Measurements from ENCODE around the gene ELMO1.

GRCh38 chr7:37421861-37422500 lies 26.7 kb downstream of the ELMO1 start:
- no peak for TF ChIP-seq CTCF (IDR thresholded peaks at IDR 0.05)
- TF ChIP-seq POLR2A (IDR thresholded peaks at IDR 0.05): no peak

Data from body of pancreas (tissue), 4 donors.